HL-60 (cell line): Measurements from ENCODE around the gene FAM89A.
A peak's percentile ranks its signal among the peaks of the same experiment; 100 is the strongest.
"Not testable (repeated sequence)": the region's sequence is repeated elsewhere in the genome, so short reads cannot be mapped to it uniquely, and the experiment has no call there.

Experiments used
- DNase-seq, 2 experiments: peaks; one replicate each; pipeline ENCODE4 v3.0.0-alpha.2; 2010 to 2020; ENCODE audit warnings: low read depth in 1 of 2, low spot score in 1 of 2
- H3K27ac ChIP-seq: fragments of 250-450 bp; sonication (Bioruptor Pico); replicated peaks from 2 replicates; pipeline ENCODE4 v1.5.1; 2020; ENCODE audit warnings: mild to moderate bottlenecking, moderate library complexity
- H3K27me3 ChIP-seq: fragments of 250-450 bp; sonication (Bioruptor Pico); 2 replicates; pipeline ENCODE4 v1.5.1; 2021; ENCODE audit warnings: mild to moderate bottlenecking, moderate library complexity; ENCODE audit not compliant: insufficient read depth, poor library complexity, severe bottlenecking
- H3K4me3 ChIP-seq: replicated peaks from 2 replicates; pipeline ENCODE4 v1.5.1; 2011; ENCODE audit warnings: mild to moderate bottlenecking, control low read depth, low read length; ENCODE audit not compliant: insufficient read depth
- CTCF ChIP-seq: IDR thresholded peaks from one replicate; pipeline ENCODE4 v1.5.1; 2011; ENCODE audit warnings: low read length, control low read depth, inconsistent platforms; ENCODE audit not compliant: insufficient read depth
- GABPA ChIP-seq: IDR thresholded peaks from 2 replicates; pipeline ENCODE4 v1.6.1; 2012; ENCODE audit warnings: low read depth
- POLR2AphosphoS5 ChIP-seq: IDR thresholded peaks from 2 replicates; pipeline ENCODE4 v1.6.1; 2012; ENCODE audit warnings: low read depth
- REST ChIP-seq: IDR thresholded peaks from 2 replicates; pipeline ENCODE4 v1.6.1; 2012; ENCODE audit warnings: low read depth; ENCODE audit not compliant: insufficient replicate concordance
- SPI1 ChIP-seq: IDR thresholded peaks from 2 replicates; pipeline ENCODE4 v1.6.1; 2012; ENCODE audit warnings: low read depth, mild to moderate bottlenecking, borderline replicate concordance

FAM89A gene

GRCh38 chr1:231050395-231050794, 10.3 kb upstream of the FAM89A start:
- peaks cover 3% of the 10 kb centered on the region for H3K27me3 ChIP-seq
- H3K27ac ChIP-seq: no peak overlapping the region
- H3K4me3 ChIP-seq: no peak overlapping the region
- no peak for TF ChIP-seq GABPA
- no peak for TF ChIP-seq REST
- TF ChIP-seq SPI1: no peak
- TF ChIP-seq POLR2AphosphoS5: no peak
- TF ChIP-seq CTCF: no peak
- DNase-seq: no peak

- H3K27me3 ChIP-seq: peaks cover 3% of the 10 kb centered on the region
- no peak overlapping the region for H3K27ac ChIP-seq
Observed at GRCh38 chr1:231049121-231049979, 9.3 kb upstream of the FAM89A start.

GRCh38 chr1:231048419-231048818, 8.4 kb upstream of the FAM89A start:
- DNase-seq, H3K4me3 ChIP-seq, H3K27me3 ChIP-seq, H3K27ac ChIP-seq: not testable (repeated sequence)

More at GRCh38 chr1:231049121-231049979, 9.3 kb upstream of the FAM89A start:
- no peak for TF ChIP-seq REST
- TF ChIP-seq GABPA: no peak
- TF ChIP-seq CTCF: no peak
- TF ChIP-seq SPI1: no peak
- no peak for TF ChIP-seq POLR2AphosphoS5
- H3K4me3 ChIP-seq: no peak overlapping the region
- DNase-seq: peak in 1 of 2 experiments; percentile 18

GRCh38 chr1:231047529-231047928, 7.5 kb upstream of the FAM89A start:
- H3K4me3 ChIP-seq, DNase-seq, H3K27ac ChIP-seq, H3K27me3 ChIP-seq: not testable (repeated sequence)
